ENCODE results near the gene NT5C.
A peak's percentile ranks its signal among the peaks of the same experiment; 100 is the strongest.

DNA sequence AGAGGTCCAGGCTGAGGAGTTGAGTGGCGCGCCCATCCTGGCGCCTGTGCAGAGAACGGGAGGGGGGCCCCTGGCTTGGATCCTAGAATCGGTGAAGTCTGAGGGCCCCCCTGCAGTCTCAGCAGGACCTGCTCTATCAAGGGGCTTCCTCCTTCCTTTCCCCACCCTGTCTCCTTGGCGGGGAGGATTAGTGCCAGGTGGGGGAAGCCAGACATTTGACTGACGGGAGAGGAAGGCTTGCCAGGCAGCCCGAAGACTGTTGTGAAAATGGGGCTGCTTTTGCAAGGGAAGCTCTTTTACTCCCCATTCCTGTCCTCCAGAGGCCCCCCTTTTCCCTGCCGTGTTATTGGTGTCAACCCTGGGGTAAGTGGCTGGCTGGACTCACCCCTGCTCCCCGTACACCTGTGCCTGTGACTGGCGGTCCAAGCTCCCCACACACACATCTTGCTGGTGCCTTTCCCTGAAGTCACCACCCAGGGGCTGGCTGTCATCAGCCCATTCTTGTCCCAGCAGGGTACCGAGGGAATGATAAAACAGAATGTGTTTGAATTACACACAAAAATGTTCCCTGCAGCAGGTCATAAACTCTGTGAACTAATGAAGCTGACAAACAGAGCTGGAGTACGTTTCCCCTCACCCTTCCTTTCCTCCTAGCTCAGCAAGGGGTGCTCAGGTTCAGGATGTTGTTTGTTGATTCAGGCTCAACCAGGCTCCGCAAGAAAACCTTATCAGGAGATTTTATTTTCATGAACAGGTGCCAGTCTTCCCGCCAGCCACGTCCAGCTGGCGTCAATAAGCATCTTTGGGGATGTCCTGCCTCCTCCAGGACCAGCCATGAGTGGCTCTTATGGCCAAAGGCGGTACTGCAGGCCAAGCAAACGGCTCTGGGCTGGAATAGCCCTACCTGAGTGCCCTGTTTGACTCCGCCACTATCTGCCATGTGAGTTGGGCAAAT, 26.1 kb downstream of the NT5C start:
- TF ChIP-seq CTCF (IDR thresholded peaks at IDR 0.05) (peak; percentile 51 to 83 (median 66)), POLR2A (IDR thresholded peaks at IDR 0.05) (no peak)
